Measurements from ENCODE around the gene SH3PXD2A. TPM values are rescaled to one million over a fixed set of nuclear protein-coding genes. Genes with fewer than 3 reads are reported as not detected.
"Not testable (repeated sequence)": the region's sequence is repeated elsewhere in the genome, so short reads cannot be mapped to it uniquely, and the experiment has no call there.

Gene SH3PXD2A
- total RNA-seq, 1 donor from 2014 or later: 51.3 TPM

GRCh38 chr10:103793920-103794883 is 61.2 kb downstream of the SH3PXD2A start:
- no peak for DNase-seq (ENCODE audit: low spot score)

GRCh38 chr10:103793429-103793828 is 61.9 kb downstream of the SH3PXD2A start:
- DNase-seq (ENCODE audit: low spot score): no peak

- DNase-seq (ENCODE audit: low spot score): no peak
Observed at GRCh38 chr10:103792547-103792946, 62.8 kb downstream of the SH3PXD2A start.

- DNase-seq (ENCODE audit: low spot score): no peak
Observed at GRCh38 chr10:103791858-103792257, 63.5 kb downstream of the SH3PXD2A start.

GRCh38 chr10:103791291-103791690 is 64.1 kb downstream of the SH3PXD2A start:
- no peak for DNase-seq (ENCODE audit: low spot score)

GRCh38 chr10:103790580-103790979 is 64.8 kb downstream of the SH3PXD2A start:
- DNase-seq (ENCODE audit: low spot score): no peak

GRCh38 chr10:103789771-103790201 is 65.6 kb downstream of the SH3PXD2A start:
- no peak for DNase-seq (ENCODE audit: low spot score)

- DNase-seq (ENCODE audit: low spot score): no peak
Observed at GRCh38 chr10:103789161-103789560, 66.2 kb downstream of the SH3PXD2A start.

GRCh38 chr10:103787331-103787730 is 68.0 kb downstream of the SH3PXD2A start:
- no peak for DNase-seq (ENCODE audit: low spot score)

- DNase-seq (ENCODE audit: low spot score): no peak
Observed at GRCh38 chr10:103786020-103786419, 69.4 kb downstream of the SH3PXD2A start.

GRCh38 chr10:103784723-103785418 is 70.5 kb downstream of the SH3PXD2A start:
- no peak for DNase-seq (ENCODE audit: low spot score)

- no peak for DNase-seq (ENCODE audit: low spot score)
Observed at GRCh38 chr10:103784089-103784488, 71.3 kb downstream of the SH3PXD2A start.

- no peak for DNase-seq (ENCODE audit: low spot score)
Observed at GRCh38 chr10:103783681-103784080, 71.7 kb downstream of the SH3PXD2A start.

- DNase-seq (ENCODE audit: low spot score): no peak
Observed at GRCh38 chr10:103781329-103782061, 73.9 kb downstream of the SH3PXD2A start.

GRCh38 chr10:103780242-103781149 is 74.9 kb downstream of the SH3PXD2A start:
- no peak for DNase-seq (ENCODE audit: low spot score)

GRCh38 chr10:103778358-103779139 is 76.8 kb downstream of the SH3PXD2A start:
- DNase-seq (ENCODE audit: low spot score): no peak

GRCh38 chr10:103776878-103777591 is 78.3 kb downstream of the SH3PXD2A start:
- DNase-seq (ENCODE audit: low spot score): no peak

- DNase-seq (ENCODE audit: low spot score): no peak
Observed at GRCh38 chr10:103775776-103776175, 79.6 kb downstream of the SH3PXD2A start.

GRCh38 chr10:103772846-103773245 is 82.5 kb downstream of the SH3PXD2A start:
- DNase-seq (ENCODE audit: low spot score): not testable (repeated sequence)

Measured in mesenteric fat pad (tissue), 1 donor.